SK-N-SH (cell line): ENCODE data around the gene NPIPB8. TPM values are rescaled to one million over a fixed set of nuclear protein-coding genes. Genes with fewer than 3 reads are reported as not detected.

Source experiments
- CTCF ChIA-PET: fragments of 300-600, 350-600 bp; formaldehyde crosslinking; extraction: SDS; loops from one replicate; lab custom pipeline; 2021; lab: Yijun Ruan, JAX
- POLR2A ChIA-PET: fragments of 350-600 bp; sonication (Branson Sonifier 250); formaldehyde crosslinking; extraction: SDS; loops from one replicate; lab custom pipeline; 2020; ENCODE audit warnings: antibody characterized with exemption, inconsistent platforms; lab: Yijun Ruan, JAX
- DNase-seq: peaks from one replicate; pipeline ENCODE4 v3.0.0; 2012
- H2AFZ ChIP-seq: fragments of 200-600 bp; sonication (generic); 2 replicates; pipeline ENCODE4 v1.8.1; 2016; ENCODE audit warnings: antibody characterized with exemption, mild to moderate bottlenecking, low read depth
- H3F3A ChIP-seq: fragments of 200-600 bp; sonication (generic); replicated peaks from 2 replicates; pipeline ENCODE3; 2016; ENCODE audit warnings: antibody characterized with exemption, mild to moderate bottlenecking; ENCODE audit not compliant: insufficient read depth
- H3K27ac ChIP-seq, 2 experiments: fragments of 200-500 bp in 1 of 2; fragments of 200-600 bp in 1 of 2; sonication (Bioruptor generic) in 1 of 2; sonication (generic), shearing (Covaris generic) in 1 of 2; 2 replicates each; pipeline versions ENCODE4 v1.5.1 to v1.6.1; 2014 to 2016; ENCODE audit warnings: low read depth in 2 of 2, inconsistent platforms in 1 of 2, low read length in 1 of 2, mild to moderate bottlenecking in 1 of 2, mixed read lengths in 1 of 2
- H3K27me3 ChIP-seq: fragments of 200-600 bp; sonication (generic), shearing (Covaris generic); 2 replicates; pipeline ENCODE4 v1.6.1; 2016; ENCODE audit warnings: mixed run types; ENCODE audit not compliant: insufficient read depth
- H3K36me3 ChIP-seq, 2 experiments: fragments of 200-500 bp in 1 of 2; fragments of 200-600 bp in 1 of 2; sonication (Bioruptor generic) in 1 of 2; sonication (generic) in 1 of 2; replicated peaks in 1 of 2; 2 replicates each; pipeline versions ENCODE3 to v1.5.1; 2014 to 2016; ENCODE audit warnings: low read length in 1 of 2, mild to moderate bottlenecking in 1 of 2; ENCODE audit not compliant: insufficient read depth in 2 of 2, control insufficient read depth in 1 of 2
- H3K4me1 ChIP-seq, 2 experiments: fragments of 200-500 bp in 1 of 2; fragments of 200-600 bp in 1 of 2; sonication (Bioruptor generic) in 1 of 2; sonication (generic), shearing (Covaris generic) in 1 of 2; 2 replicates each; pipeline versions ENCODE4 v1.5.1 to v1.6.1; 2014 to 2016; ENCODE audit warnings: low read depth in 1 of 2, low read length in 1 of 2, mixed run types in 1 of 2; ENCODE audit not compliant: insufficient read depth in 2 of 2, control insufficient read depth in 1 of 2
- H3K4me2 ChIP-seq: fragments of 200-600 bp; sonication (generic), shearing (Covaris generic); 2 replicates; pipeline ENCODE4 v1.6.1; 2017; ENCODE audit warnings: mixed run types
- H3K4me3 ChIP-seq, 2 experiments: fragments of 200-500 bp in 1 of 2; fragments of 200-600 bp in 1 of 2; sonication (Bioruptor generic) in 1 of 2; sonication (generic), shearing (Covaris generic) in 1 of 2; 2 replicates each; pipeline versions ENCODE4 v1.5.1 to v1.8.1; 2014 to 2016; ENCODE audit warnings: low read depth in 2 of 2, inconsistent platforms in 1 of 2, low read length in 1 of 2, mild to moderate bottlenecking in 1 of 2, mixed read lengths in 1 of 2, moderate library complexity in 1 of 2
- H3K79me2 ChIP-seq: fragments of 200-600 bp; sonication (generic); 2 replicates; pipeline ENCODE4 v1.8.1; 2017; ENCODE audit warnings: mild to moderate bottlenecking; ENCODE audit not compliant: insufficient read depth
- H3K9ac ChIP-seq: fragments of 200-600 bp; sonication (generic); 2 replicates; pipeline ENCODE4 v1.6.1; 2017; ENCODE audit warnings: mixed run types
- H3K9me2 ChIP-seq: fragments of 200-600 bp; sonication (generic); 2 replicates; pipeline ENCODE4 v1.6.1; 2017; ENCODE audit warnings: mixed run types
- H3K9me3 ChIP-seq: fragments of 200-600 bp; sonication (generic); 2 replicates; pipeline ENCODE4 v1.6.1; 2017; ENCODE audit warnings: mixed run types, mild to moderate bottlenecking, moderate library complexity
- H4K20me1 ChIP-seq: fragments of 200-600 bp; sonication (generic); 2 replicates; pipeline ENCODE4 v1.6.1; 2017; ENCODE audit warnings: mild to moderate bottlenecking, mixed run types; ENCODE audit not compliant: insufficient read depth
- CTCF ChIP-seq: fragments of 200-600 bp; sonication (generic); IDR thresholded peaks from 2 replicates; pipeline ENCODE4 v1.6.1; 2017; ENCODE audit warnings: antibody characterized with exemption, mild to moderate bottlenecking, moderate library complexity
- ELF1 ChIP-seq: IDR thresholded peaks from 2 replicates; pipeline ENCODE4 v1.4.0; 2012
- FOSL2 ChIP-seq: IDR thresholded peaks from 2 replicates; pipeline ENCODE4 v1.4.0; 2012; ENCODE audit warnings: low read depth, mild to moderate bottlenecking, moderate library complexity, borderline replicate concordance
- FOXJ3 ChIP-seq: sonication (generic); formaldehyde crosslinking; IDR thresholded peaks from 2 replicates; pipeline ENCODE4 v1.5.1; 2020; ENCODE audit warnings: mild to moderate bottlenecking, missing genetic modification reagents
- FOXM1 ChIP-seq: IDR thresholded peaks from 2 replicates; pipeline ENCODE4 v1.4.0; 2012; ENCODE audit warnings: low read depth, mild to moderate bottlenecking
- MAX ChIP-seq: IDR thresholded peaks from 2 replicates; pipeline ENCODE4 v1.4.0; 2012; ENCODE audit warnings: low read depth
- NFIC ChIP-seq: IDR thresholded peaks from 2 replicates; pipeline ENCODE4 v1.4.0; 2012; ENCODE audit warnings: borderline replicate concordance
- PBX3 ChIP-seq: IDR thresholded peaks from 2 replicates; pipeline ENCODE4; 2012
- RAD21 ChIP-seq: IDR thresholded peaks from 2 replicates; pipeline ENCODE4 v1.6.1; 2012; ENCODE audit warnings: mild to moderate bottlenecking, low read length
- RCOR1 ChIP-seq: fragments of 150-350 bp; IDR thresholded peaks from 2 replicates; pipeline ENCODE4 v1.6.1; 2017; ENCODE audit warnings: antibody characterized with exemption, low read length
- REST ChIP-seq: IDR thresholded peaks from 2 replicates; pipeline ENCODE4 v1.6.1; 2012; ENCODE audit warnings: mild to moderate bottlenecking, low read depth, low read length, moderate library complexity
- RFX5 ChIP-seq: IDR thresholded peaks from 2 replicates; pipeline ENCODE4 v1.6.1; 2012; ENCODE audit warnings: mild to moderate bottlenecking, improper control_type of control experiment, low read length
- RXRA ChIP-seq: IDR thresholded peaks from 2 replicates; pipeline ENCODE4 v1.4.0; 2012; ENCODE audit warnings: low read depth, mild to moderate bottlenecking, borderline replicate concordance
- SMC3 ChIP-seq: IDR thresholded peaks from 2 replicates; pipeline ENCODE4 v1.6.1; 2012; ENCODE audit warnings: low read depth, low read length, improper control_type of control experiment
- TAF1 ChIP-seq: IDR thresholded peaks from 2 replicates; pipeline ENCODE4 v1.6.1; 2012; ENCODE audit warnings: low read depth, mild to moderate bottlenecking, low read length, moderate library complexity, borderline replicate concordance
- TCF12 ChIP-seq: IDR thresholded peaks from 2 replicates; pipeline ENCODE4 v1.4.0; 2012
- YY1 ChIP-seq: IDR thresholded peaks from 2 replicates; pipeline ENCODE4 v1.4.0; 2012; ENCODE audit warnings: low read depth, mild to moderate bottlenecking
- ZBTB33 ChIP-seq: IDR thresholded peaks from 2 replicates; pipeline ENCODE4 v1.4.0; 2012; ENCODE audit warnings: low read depth, borderline replicate concordance
- WGBS: methylation state at CpG from one replicate; pipeline ENCODE4 v1.1.6; 2017; ENCODE audit warnings: low lambda C conversion rate; 5-methylcytosine and 5-hydroxymethylcytosine counted together
- polyA plus RNA-seq, 3 experiments: library from polyadenylated mRNA; depleted of rRNA; stranded (reverse); fragments of >200 nt; gene quantifications; 2 replicates each; pipeline ENCODE4 v1.2.3, GENCODE V29; 2012

NPIPB8 gene
- polyA plus RNA-seq, 1 of the 3 experiments (the other 2 are of a cell fraction): not detected

- no peak for TF ChIP-seq MAX
- TF ChIP-seq FOXJ3: no peak
- no peak for TF ChIP-seq TAF1
- no peak for TF ChIP-seq REST
- TF ChIP-seq ZBTB33: no peak
- TF ChIP-seq YY1: no peak
- no peak for TF ChIP-seq FOXM1
Measured at GRCh38 chr16:28603381-28604185, 34.3 kb upstream of the NPIPB8 start (continued).

GRCh38 chr16:28604186-28604565 lies 33.7 kb upstream of the NPIPB8 start:
- WGBS: 46% methylated on average over 6 of the region's 8 CpGs
- H3K36me3 ChIP-seq: no peaks in the 10 kb centered on the region
- no peak overlapping the region for H3K4me2 ChIP-seq
- no peaks in the 10 kb centered on the region for H3K4me1 ChIP-seq
- no peak overlapping the region for H3K9ac ChIP-seq
- no peak overlapping the region for H2AFZ ChIP-seq
- DNase-seq: no peak
- H3K27me3 ChIP-seq: no peaks in the 10 kb centered on the region
- H3F3A ChIP-seq: no peaks in the 10 kb centered on the region
- H4K20me1 ChIP-seq: no peaks in the 10 kb centered on the region
- CTCF ChIA-PET: interaction anchor here (1.4 kb wide), 1 partner anchor 13 kb away, joined by 3 read pairs; no protein-coding TSS in a partner anchor
- H3K9me2 ChIP-seq: no peaks in the 10 kb centered on the region
- no peak overlapping the region for H3K27ac ChIP-seq
- H3K4me3 ChIP-seq: no peak overlapping the region
- H3K9me3 ChIP-seq: no peaks in the 10 kb centered on the region
- TF ChIP-seq RXRA (no peak), PBX3 (no peak), TAF1 (no peak), RAD21 (no peak), ELF1 (no peak), FOXJ3 (no peak), FOSL2 (no peak), SMC3 (no peak), NFIC (no peak), RCOR1 (no peak), FOXM1 (no peak), RFX5 (no peak), CTCF (no peak), TCF12 (no peak)
- no peaks in the 10 kb centered on the region for H3K79me2 ChIP-seq
- POLR2A ChIA-PET: no interaction called here
